GM18951 (cell line): Measurements from ENCODE around the gene SOX5.
"Not testable (repeated sequence)": the region's sequence is repeated elsewhere in the genome, so short reads cannot be mapped to it uniquely, and the experiment has no call there.

Source experiments
- POLR2A ChIP-seq: IDR thresholded peaks from 4 replicates; pipeline ENCODE4 v1.6.1; 2011; ENCODE audit warnings: mild to moderate bottlenecking; ENCODE audit not compliant: insufficient read length, insufficient read depth; ENCODE audit errors: extremely low read depth
- in situ Hi-C: fragments of 300-500 bp; cut with MboI; formaldehyde crosslinking; loops from one replicate; pipeline ENCODE4 v1.12.0; 2022; ENCODE audit warnings: low sequenced_read_pairs, mixed read lengths, inconsistent platforms; ENCODE audit not compliant: unreplicated experiment

The SOX5 gene

GRCh38 chr12:23889069-23889440 lies 60.4 kb downstream of the SOX5 start:
- in situ Hi-C loops = no loop called here
- no peak for TF ChIP-seq POLR2A

GRCh38 chr12:23888396-23889068 lies 60.9 kb downstream of the SOX5 start:
- in situ Hi-C loops = no loop called here
- no peak for TF ChIP-seq POLR2A

GRCh38 chr12:23887055-23887835 lies 62.2 kb downstream of the SOX5 start:
- no peak for TF ChIP-seq POLR2A
- in situ Hi-C loops = no loop called here

DNA sequence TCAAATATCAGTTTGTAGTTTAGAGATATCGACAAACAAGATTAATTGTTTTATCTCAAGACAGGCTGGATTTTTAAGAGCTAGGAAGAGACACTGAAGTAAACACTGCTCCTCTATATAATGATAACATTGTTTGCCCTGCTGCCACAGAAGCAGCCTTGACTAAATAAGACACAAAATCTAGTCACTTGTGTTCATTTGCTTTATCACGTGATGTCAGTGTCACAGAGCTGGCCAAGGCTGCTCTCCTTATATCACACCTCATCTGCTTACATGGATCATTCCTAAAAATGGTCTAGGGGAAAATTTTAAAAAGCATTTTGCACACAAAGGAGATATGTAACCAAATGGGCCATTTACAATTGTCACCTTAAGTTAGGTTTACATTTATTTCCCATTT lies 64.1 kb downstream of the SOX5 start:
- no peak for TF ChIP-seq POLR2A
- in situ Hi-C loops = no loop called here

DNA sequence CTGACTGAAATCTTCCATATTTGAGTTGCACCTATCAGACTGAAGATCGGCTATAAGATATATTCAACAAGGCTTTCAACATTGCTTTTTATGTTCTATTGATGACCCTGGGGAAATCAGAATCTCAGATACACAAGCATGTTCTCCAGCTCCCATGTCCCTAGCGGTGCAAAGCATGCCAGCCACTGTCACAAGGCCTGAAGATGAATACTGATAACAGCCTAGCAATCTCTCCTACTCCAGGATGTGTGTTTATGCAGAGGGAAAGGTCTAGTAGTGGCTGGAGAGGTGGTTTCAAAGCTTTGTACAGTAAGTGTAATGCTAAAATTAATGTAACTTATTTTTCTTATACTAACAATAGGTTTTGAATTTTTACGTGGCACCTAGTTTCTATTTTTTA lies 64.6 kb downstream of the SOX5 start:
- in situ Hi-C loops = no loop called here
- no peak for TF ChIP-seq POLR2A

GRCh38 chr12:23880988-23881387 lies 68.5 kb downstream of the SOX5 start:
- in situ Hi-C loops = no loop called here
- TF ChIP-seq POLR2A = no peak

GRCh38 chr12:23876618-23877017 lies 72.9 kb downstream of the SOX5 start:
- in situ Hi-C loops = not testable (repeated sequence)

GRCh38 chr12:23867794-23868193 lies 81.7 kb downstream of the SOX5 start:
- no peak for TF ChIP-seq POLR2A
- in situ Hi-C loops = no loop called here

- in situ Hi-C loops = no loop called here
- no peak for TF ChIP-seq POLR2A
These were observed 86.8 kb downstream of the SOX5 start for GRCh38 chr12:23862701-23863100.

GRCh38 chr12:23860019-23860418 lies 89.5 kb downstream of the SOX5 start:
- in situ Hi-C loops = no loop called here
- TF ChIP-seq POLR2A = no peak

GRCh38 chr12:23857178-23857577 lies 92.3 kb downstream of the SOX5 start:
- in situ Hi-C loops = no loop called here
- TF ChIP-seq POLR2A = no peak

DNA sequence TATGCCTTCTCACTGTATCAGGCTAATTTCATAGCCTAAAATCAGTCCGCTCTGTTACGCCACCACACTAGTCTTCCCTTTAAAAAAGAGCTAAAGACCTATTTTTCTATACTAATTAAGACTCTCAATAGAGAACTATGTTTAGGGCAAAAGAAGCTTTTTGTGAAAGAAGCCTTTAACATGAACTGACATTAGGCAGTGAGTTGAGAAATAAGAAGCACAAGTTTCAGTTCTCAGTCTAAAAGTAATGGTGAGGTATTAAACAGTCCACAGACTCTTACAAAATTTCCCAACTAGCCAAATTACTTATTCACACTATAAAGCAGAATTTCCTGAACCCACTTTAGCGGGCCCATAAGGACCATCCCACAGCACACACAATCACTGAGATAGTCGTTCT lies 93.7 kb downstream of the SOX5 start:
- no peak for TF ChIP-seq POLR2A
- in situ Hi-C loops = no loop called here

- TF ChIP-seq POLR2A = no peak
- in situ Hi-C loops = no loop called here
These were observed 94.9 kb downstream of the SOX5 start for GRCh38 chr12:23854598-23854997.

- TF ChIP-seq POLR2A = no peak
- in situ Hi-C loops = no loop called here
These were observed 95.8 kb downstream of the SOX5 start for GRCh38 chr12:23853640-23854039.

- no peak for TF ChIP-seq POLR2A
- in situ Hi-C loops = no loop called here
These were observed 97.9 kb downstream of the SOX5 start for GRCh38 chr12:23851602-23852001.

DNA sequence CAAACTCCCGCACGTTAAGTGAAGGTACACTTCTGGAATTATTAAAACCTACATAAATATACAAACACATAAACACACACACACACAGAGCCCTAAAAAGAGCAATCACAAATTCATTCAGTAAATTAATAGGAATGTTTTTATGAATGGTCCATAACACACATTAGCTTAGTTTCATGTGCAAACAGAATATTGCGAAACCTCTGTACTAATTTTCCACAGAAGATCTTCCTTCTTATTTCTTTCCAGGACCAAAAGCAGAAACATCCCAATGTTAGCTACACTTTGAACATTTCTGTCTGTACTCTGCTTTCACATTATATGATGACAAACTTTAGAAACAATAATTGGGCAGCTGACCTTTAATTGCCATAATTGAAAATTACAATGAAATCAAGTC lies 101.6 kb downstream of the SOX5 start:
- no peak for TF ChIP-seq POLR2A
- in situ Hi-C loops = no loop called here
